Heart left ventricle (tissue), 16 donors: ENCODE results near the gene SYK. TPM values are rescaled to one million over a fixed set of nuclear protein-coding genes. Genes with fewer than 3 reads are reported as not detected.

Source experiments
- ATAC-seq, 4 donors: fragments of 200-7000 bp; cut with Tn5 transposase; one replicate each; pipeline ENCODE4 v1.9.1; 2020 to 2022; ENCODE audit warnings: moderate library complexity in 4 of 4, mild to moderate bottlenecking in 3 of 4, moderate number of reproducible peaks in 1 of 4
- DNase-seq, 5 donors: peaks; one replicate each; pipeline ENCODE4 v3.0.0-alpha.2; 2020
- H3K27ac ChIP-seq, 12 donors: fragments of 200-600 bp; sonication (generic) in 4 of 12; one replicate each; pipeline versions ENCODE4 v1.5.0 to v1.8.0; 2016 to 2022; ENCODE audit warnings: mild to moderate bottlenecking in 2 of 12
- H3K27me3 ChIP-seq, 9 donors: fragments of 200-600 bp; sonication (generic) in 2 of 9; one replicate each; pipeline versions ENCODE4 v1.5.1 to v1.8.0; 2016 to 2022; ENCODE audit warnings: mild to moderate bottlenecking in 3 of 9
- H3K36me3 ChIP-seq, 9 donors: fragments of 200-600 bp; sonication (generic) in 2 of 9; one replicate each; pipeline versions ENCODE4 v1.5.0 to v1.8.0; 2018 to 2022; ENCODE audit warnings: mild to moderate bottlenecking in 2 of 9
- H3K4me1 ChIP-seq, 12 donors: fragments of 200-600 bp; sonication (generic) in 4 of 12; one replicate each; pipeline versions ENCODE4 v1.5.0 to v1.8.0; 2016 to 2022; ENCODE audit warnings: mild to moderate bottlenecking in 3 of 12
- H3K4me3 ChIP-seq, 12 donors: fragments of 200-600 bp; sonication (generic) in 4 of 12; one replicate each; pipeline versions ENCODE4 v1.5.0 to v1.8.0; 2017 to 2022; ENCODE audit warnings: mild to moderate bottlenecking in 9 of 12, moderate library complexity in 4 of 12
- H3K9me3 ChIP-seq, 12 donors: fragments of 200-600 bp; sonication (generic) in 4 of 12; one replicate each; pipeline versions ENCODE4 v1.5.0 to v1.8.0; 2016 to 2022; ENCODE audit warnings: mild to moderate bottlenecking in 1 of 12
- CTCF ChIP-seq, 12 donors: fragments of 200-600 bp; sonication (generic) in 4 of 12; IDR thresholded peaks; one replicate each; pipeline versions ENCODE4 v1.5.0 to v1.8.0; 2018 to 2022; ENCODE audit warnings: antibody characterized with exemption in 12 of 12, mild to moderate bottlenecking in 5 of 12
- POLR2A ChIP-seq, 2 donors: fragments of 450-650 bp; IDR thresholded peaks; one replicate each; pipeline ENCODE4 v1.6.1; 2017; ENCODE audit warnings: antibody characterized with exemption in 2 of 2, mild to moderate bottlenecking in 2 of 2, moderate library complexity in 2 of 2
- WGBS, 4 donors: extraction: QIAGEN DNeasy Blood & Tissue Kit in 2 of 4; methylation state at CpG; one replicate each; pipeline versions ENCODE4 v1.1.5 to v1.1.7; 2013 to 2018; 5-methylcytosine and 5-hydroxymethylcytosine counted together
- intact Hi-C, 10 donors: fragments of 100-400 bp; cut with DNase I; formaldehyde crosslinking; loops; one replicate each; pipeline versions ENCODE4 v1.11.1 to v1.14.2; 2022
- polyA plus RNA-seq, 2 donors: library from polyadenylated mRNA; stranded (reverse); fragments of 200-250 nt; gene quantifications; one replicate each; pipeline ENCODE4 v1.2.3, GENCODE V29; 2013
- total RNA-seq, 9 donors: library from RNA; depleted of rRNA in 2 of 9; stranded (reverse); fragments of >200 nt in 2 of 9; fragmentation: NEBNext Ultra II Directional in 3 of 9; extraction: Animal tissue kit (Norgen Biotek cat#: 25700) in 3 of 9; gene quantifications; one replicate each; pipeline versions ENCODE4 v1.1.0 to v1.2.4, GENCODE V29; 2016 to 2023
- donor health status: ischemic (EF 13 %, LVEDD 7.1; RV severe dilation, severe dysfunction).
- donor health status: healthy with polysubstance abuse.
- donor health status: DM: no; HTN: yes; CAD: no.
- donor health status: DM: no; HTN: no; CAD: no.
- donor health status: ischemic (EF 25% LVEDD 6.9; RV normal size, moderate dysfunction).
- donor health status: ischemic (EF 25% LVEDD 5.7; RV mildly dilated, moderate dysfunction).
- donor health status: healthy.
- donor health status: DM: yes; HTN: yes; CAD: no.
- donor health status: ischemic (EF 35%, LVEDD 5.7; RV mildly dilated, moderate dysfunction).
- donor health status: nonischemic (EF 11% LVEDD 7.7; RV severe dilation, severe dysfunction).
- donor health status: DM: yes; HTN: yes; CAD: no.
- donor health status: PGD.
- donor health status: ischemic (EF 29% LVEDD 5.4; RV normal size, mild dysfunction).
- donor health status: nonischemic (EF 23%, LVEDD 6.1; RV moderate dilation, normal function).

Gene SYK
- total and polyA plus RNA-seq, 11 donors, result 0.53 to 41.3 (median 2.4) TPM

GRCh38 chr9:90874194-90874593 lies 72.6 kb downstream of the SYK start:
- DNase-seq (no peak), ATAC-seq (no peak)
- 75 to 87% (median 80%) methylated on average over 8 of the region's 8 CpGs for WGBS, 4 donors
- intact Hi-C loops, result loop anchor here (5.0 to 10.0 kb wide), 6 partner anchors 647 to 1297 kb away; no protein-coding TSS in a partner anchor
- Histone ChIP-seq H3K27me3 (no peaks in the 10 kb centered on the region), H3K9me3 (no peaks in the 10 kb centered on the region), H3K27ac (no peak overlapping the region), H3K4me3 (no peak overlapping the region), H3K4me1 (peaks cover 0 to 9% (median 0%) of the 10 kb centered on the region in 12 donors), H3K36me3 (peaks cover 0 to 60% (median 0%) of the 10 kb centered on the region in 9 donors)
- TF ChIP-seq POLR2A (IDR thresholded peaks at IDR 0.05) (no peak), CTCF (IDR thresholded peaks at IDR 0.05) (no peak)

- Histone ChIP-seq H3K4me3 (no peak overlapping the region), H3K36me3 (peaks cover 0 to 75% (median 0%) of the 10 kb centered on the region in 9 donors), H3K9me3 (no peaks in the 10 kb centered on the region), H3K27ac (no peak overlapping the region), H3K27me3 (no peaks in the 10 kb centered on the region), H3K4me1 (no peaks in the 10 kb centered on the region)
- DNase-seq (no peak), ATAC-seq (no peak)
- WGBS, 4 donors, result 85 to 95% (median 93%) methylated on average over 5 of the region's 5 CpGs
- TF ChIP-seq POLR2A (IDR thresholded peaks at IDR 0.05) (no peak), CTCF (IDR thresholded peaks at IDR 0.05) (no peak)
- intact Hi-C loops, result loop anchor here in 6 of 10 donors (10.0 kb wide), 2 partner anchors 654 to 734 kb away; no protein-coding TSS in a partner anchor
Observed at GRCh38 chr9:90878562-90878961, 76.9 kb downstream of the SYK start.

GRCh38 chr9:90880066-90880465 lies 78.4 kb downstream of the SYK start:
- no peaks in the 10 kb centered on the region for H3K4me1 ChIP-seq
- H3K27ac ChIP-seq, result no peak overlapping the region
- DNase-seq (no peak), ATAC-seq (no peak)
- peaks cover 0 to 64% (median 0%) of the 10 kb centered on the region in 9 donors for H3K36me3 ChIP-seq
- no peak for TF ChIP-seq POLR2A (IDR thresholded peaks at IDR 0.05)
- no peak for TF ChIP-seq CTCF (IDR thresholded peaks at IDR 0.05)
- peaks cover 0 to 3% (median 0%) of the 10 kb centered on the region in 12 donors for H3K9me3 ChIP-seq
- intact Hi-C loops, result no loop called here
- no peaks in the 10 kb centered on the region for H3K27me3 ChIP-seq
- H3K4me3 ChIP-seq, result no peak overlapping the region
- 85 to 100% (median 93%) methylated on average over 2 of the region's 2 CpGs for WGBS, 4 donors

GRCh38 chr9:90880669-90881068 lies 79.0 kb downstream of the SYK start:
- Histone ChIP-seq H3K4me3 (no peak overlapping the region), H3K27me3 (no peaks in the 10 kb centered on the region), H3K36me3 (peaks cover 0 to 58% (median 0%) of the 10 kb centered on the region in 9 donors), H3K9me3 (peaks cover 0 to 9% (median 2%) of the 10 kb centered on the region in 12 donors), H3K4me1 (no peaks in the 10 kb centered on the region), H3K27ac (no peak overlapping the region)
- no peak for ATAC-seq
- WGBS, 4 donors, result 77 to 89% (median 85%) methylated on average over 6 of the region's 6 CpGs
- no peak for DNase-seq
- TF ChIP-seq POLR2A (IDR thresholded peaks at IDR 0.05) (no peak), CTCF (IDR thresholded peaks at IDR 0.05) (no peak)
- intact Hi-C loops, result no loop called here
